ENCODE data around the gene DACH2. TPM values are rescaled to one million over a fixed set of nuclear protein-coding genes. Genes with fewer than 3 reads are reported as not detected.

The DACH2 gene
- total RNA-seq, 1 donor, result 0.09 TPM

GRCh38 chrX:86241547-86241946 is 93.3 kb downstream of the DACH2 start:
- TF ChIP-seq CTCF (IDR thresholded peaks at IDR 0.05; ENCODE audit: insufficient read depth, low read length), result no peak
- H3K4me3 ChIP-seq (ENCODE audit: low read depth, low read length), result no peak overlapping the region
- DNase-seq (ENCODE audit: low read depth), result no peak

DNA sequence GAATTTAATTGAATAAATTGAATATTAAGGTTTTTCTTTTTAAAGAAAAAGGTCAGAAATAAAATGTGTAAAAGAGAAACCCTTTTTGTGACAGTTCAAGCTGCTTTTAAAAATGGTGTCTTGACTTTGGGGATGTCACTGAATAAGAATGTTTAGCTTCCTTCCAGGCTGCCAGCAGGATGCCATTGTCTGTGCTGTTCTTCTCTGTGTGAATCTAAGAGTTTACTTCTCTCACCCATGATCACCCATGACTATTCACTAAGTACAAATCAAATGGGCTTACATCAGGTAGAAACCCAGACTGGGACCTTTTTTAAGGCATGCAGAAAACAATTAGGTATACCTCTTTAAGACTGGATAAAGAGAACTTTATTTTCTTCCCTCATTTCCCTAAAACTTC is 115.3 kb downstream of the DACH2 start:
- no peak for DNase-seq (ENCODE audit: low read depth)
- TF ChIP-seq CTCF (IDR thresholded peaks at IDR 0.05; ENCODE audit: insufficient read depth, low read length), result no peak
- H3K4me3 ChIP-seq (ENCODE audit: low read depth, low read length), result no peak overlapping the region

DNA sequence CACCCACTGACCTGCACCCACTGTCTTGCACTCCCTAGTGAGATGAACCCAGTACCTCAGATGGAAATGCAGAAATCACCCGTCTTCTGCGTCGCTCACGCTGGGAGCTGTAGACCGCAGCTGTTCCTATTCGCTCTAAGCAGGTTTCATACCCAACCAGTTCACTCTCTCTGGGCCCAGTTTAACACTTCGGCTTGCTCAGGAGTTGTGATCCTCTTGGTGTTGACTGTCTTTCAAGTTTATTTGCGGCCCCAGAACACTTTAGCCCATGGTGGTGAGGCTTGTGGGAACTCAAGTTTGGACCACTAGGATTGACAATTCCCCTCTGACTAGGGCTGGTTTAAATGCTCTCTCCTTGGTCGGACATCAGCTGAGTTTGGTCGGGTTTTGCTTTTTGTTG is 147.0 kb downstream of the DACH2 start:
- DNase-seq (ENCODE audit: low read depth), result no peak
- H3K4me3 ChIP-seq (ENCODE audit: low read depth, low read length), result no peak overlapping the region
- no peak for TF ChIP-seq CTCF (IDR thresholded peaks at IDR 0.05; ENCODE audit: insufficient read depth, low read length)

DNA sequence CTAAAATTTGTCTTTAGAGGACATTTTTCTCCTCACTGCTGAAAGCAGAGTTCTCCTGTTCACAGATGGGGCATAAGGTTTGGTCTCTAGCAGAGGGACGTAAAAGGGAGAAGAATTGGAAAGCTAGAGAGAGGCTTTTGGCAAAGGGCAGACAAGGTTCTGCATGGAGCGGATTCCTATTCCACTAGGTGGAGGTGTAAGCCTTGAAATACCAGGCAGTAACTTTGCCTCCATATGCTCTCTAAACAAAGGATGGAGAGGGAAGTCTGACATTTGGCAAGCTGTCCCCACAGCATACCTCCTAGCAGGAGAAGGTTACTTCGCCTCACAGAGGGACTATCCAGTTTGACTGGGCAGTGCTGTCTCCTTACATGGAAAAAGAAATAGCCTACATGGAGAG is 174.7 kb downstream of the DACH2 start:
- no peak for TF ChIP-seq CTCF (IDR thresholded peaks at IDR 0.05; ENCODE audit: insufficient read depth, low read length)
- DNase-seq (ENCODE audit: low read depth), result no peak
- no peak overlapping the region for H3K4me3 ChIP-seq (ENCODE audit: low read depth, low read length)

DNA sequence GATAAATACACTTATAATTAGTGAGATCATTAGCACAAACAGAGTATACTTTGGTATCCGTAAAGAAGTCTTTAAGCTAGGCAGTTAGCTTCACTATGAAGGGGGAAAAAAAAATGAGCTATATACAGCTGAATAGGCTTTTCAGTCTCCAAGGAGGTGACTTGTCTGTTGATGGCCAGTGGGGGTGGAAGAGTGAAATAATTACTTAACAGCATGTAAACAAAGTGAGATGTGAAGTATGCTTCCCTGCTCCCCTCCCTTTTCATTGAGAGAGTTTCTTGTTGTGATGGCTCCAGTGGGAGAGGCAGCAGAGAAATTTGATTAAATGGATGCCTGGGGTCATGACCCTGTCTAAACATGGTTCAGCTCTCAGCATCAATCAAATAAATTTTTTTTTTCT is 180.9 kb downstream of the DACH2 start:
- no peak for DNase-seq (ENCODE audit: low read depth)
- no peak for TF ChIP-seq CTCF (IDR thresholded peaks at IDR 0.05; ENCODE audit: insufficient read depth, low read length)
- no peak overlapping the region for H3K4me3 ChIP-seq (ENCODE audit: low read depth, low read length)

DNA sequence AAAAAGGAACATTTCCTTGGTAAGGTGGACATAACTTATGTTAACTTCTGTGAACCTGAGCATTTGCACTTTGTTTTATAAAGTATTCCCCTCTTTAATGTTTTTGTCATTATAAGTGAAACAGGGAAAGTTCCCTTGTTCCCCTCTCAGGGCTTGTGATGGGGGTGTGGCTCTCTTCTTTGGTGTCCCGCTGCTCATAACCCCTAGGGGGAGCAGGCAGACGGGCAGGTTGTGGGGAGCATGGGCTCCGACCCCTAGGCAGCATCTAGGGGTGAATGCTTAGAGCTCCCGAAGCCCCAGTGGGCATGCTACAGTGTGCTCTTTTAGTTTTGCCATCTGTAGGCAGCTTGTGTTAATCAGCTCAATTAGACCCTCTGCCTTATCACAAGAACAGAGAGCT is 200.4 kb downstream of the DACH2 start:
- H3K4me3 ChIP-seq (ENCODE audit: low read depth, low read length), result no peak overlapping the region
- DNase-seq (ENCODE audit: low read depth), result no peak
- TF ChIP-seq CTCF (IDR thresholded peaks at IDR 0.05; ENCODE audit: insufficient read depth, low read length), result no peak

- no peak overlapping the region for H3K4me3 ChIP-seq (ENCODE audit: low read depth, low read length)
- no peak for TF ChIP-seq CTCF (IDR thresholded peaks at IDR 0.05; ENCODE audit: insufficient read depth, low read length)
- DNase-seq (ENCODE audit: low read depth), result no peak
Observed at GRCh38 chrX:86349115-86349514, 200.9 kb downstream of the DACH2 start.

Measured in fibroblast of the aortic adventitia (primary cell).